WTC11 (cell line): ENCODE measurements around the gene RBM38. TPM values are rescaled to one million over a fixed set of nuclear protein-coding genes. Genes with fewer than 3 reads are reported as not detected.

ENCODE experiments used
- ATAC-seq: fragments of 200-7000 bp; cut with Tn5 transposase; 2 replicates; pipeline ENCODE4 v1.10.0; 2021; ENCODE audit warnings: mild to moderate bottlenecking, moderate library complexity
- CTCF ChIA-PET: fragments of 300-600 bp; sonication (Branson Sonifier 250); formaldehyde crosslinking; loops from one replicate; lab custom pipeline; 2021; ENCODE audit warnings: antibody characterized with exemption; lab: Charles Lee
- POLR2A ChIA-PET: fragments of 350-600 bp; sonication (Branson Sonifier 250); formaldehyde crosslinking; loops from one replicate; lab custom pipeline; 2021; ENCODE audit warnings: antibody characterized with exemption; lab: Charles Lee
- DNase-seq: peaks from one replicate; pipeline ENCODE4 v3.0.0; 2021; ENCODE audit warnings: low spot score
- H3K27ac Mint-ChIP-seq: 2 replicates; pipeline ENCODE4 v1.8.0; 2021; ENCODE audit warnings: mixed read lengths
- H3K27me3 Mint-ChIP-seq: 2 replicates; pipeline ENCODE4 v1.8.0; 2021; ENCODE audit warnings: low read depth, mild to moderate bottlenecking, moderate library complexity, mixed read lengths
- H3K36me3 Mint-ChIP-seq: 2 replicates; pipeline ENCODE4 v1.8.0; 2021; ENCODE audit warnings: mixed read lengths
- H3K4me1 Mint-ChIP-seq: 2 replicates; pipeline ENCODE4 v1.8.0; 2022; ENCODE audit warnings: mixed read lengths
- H3K4me3 Mint-ChIP-seq: 2 replicates; pipeline ENCODE4 v1.8.0; 2021; ENCODE audit warnings: mild to moderate bottlenecking, moderate library complexity, mixed read lengths
- H3K9me3 Mint-ChIP-seq: 2 replicates; pipeline ENCODE4 v1.8.0; 2021; ENCODE audit warnings: mixed read lengths
- ATF1 ChIP-seq: sonication (generic); formaldehyde crosslinking; IDR thresholded peaks from 2 replicates; pipeline ENCODE4 v1.8.1; 2023; ENCODE audit warnings: mild to moderate bottlenecking, moderate library complexity, missing genetic modification reagents
- ETV6 ChIP-seq: sonication (generic); formaldehyde crosslinking; IDR thresholded peaks from 2 replicates; pipeline ENCODE4 v1.8.1; 2022; ENCODE audit warnings: mild to moderate bottlenecking, missing genetic modification reagents
- FOXJ3 ChIP-seq: sonication (generic); formaldehyde crosslinking; IDR thresholded peaks from 2 replicates; pipeline ENCODE4 v1.9.0; 2021; ENCODE audit warnings: missing genetic modification reagents, mild to moderate bottlenecking, borderline replicate concordance
- FOXK1 ChIP-seq: sonication (generic); formaldehyde crosslinking; IDR thresholded peaks from 2 replicates; pipeline ENCODE4 v1.8.0; 2022; ENCODE audit warnings: mild to moderate bottlenecking, moderate library complexity, missing genetic modification reagents
- GRHL2 ChIP-seq: fragments of 250-450 bp; sonication (Bioruptor Pico); IDR thresholded peaks from 2 replicates; pipeline ENCODE4 v1.8.0; 2022; ENCODE audit warnings: mild to moderate bottlenecking, moderate library complexity; ENCODE audit not compliant: insufficient replicate concordance, severe bottlenecking
- GTF2I ChIP-seq: fragments of 250-450 bp; sonication (Bioruptor Pico); conservative IDR thresholded peaks from 2 replicates; pipeline ENCODE4 v1.4.0; 2021; ENCODE audit warnings: mild to moderate bottlenecking
- KAT7 ChIP-seq: sonication (generic); formaldehyde crosslinking; IDR thresholded peaks from 2 replicates; pipeline ENCODE4 v1.8.1; 2023; ENCODE audit warnings: missing genetic modification reagents, mild to moderate bottlenecking, borderline replicate concordance
- NR2C2 ChIP-seq: sonication (generic); formaldehyde crosslinking; IDR thresholded peaks from 2 replicates; pipeline ENCODE4 v1.8.0; 2022; ENCODE audit warnings: mild to moderate bottlenecking, missing genetic modification reagents
- NR3C1 ChIP-seq: sonication (generic); formaldehyde crosslinking; conservative IDR thresholded peaks from 2 replicates; pipeline ENCODE4 v1.8.1; 2023; ENCODE audit warnings: low read depth, mild to moderate bottlenecking, missing genetic modification reagents
- TEAD4 ChIP-seq: sonication (generic); formaldehyde crosslinking; IDR thresholded peaks from 2 replicates; pipeline ENCODE4 v1.8.0; 2022; ENCODE audit warnings: mild to moderate bottlenecking, missing genetic modification reagents
- ZBTB43 ChIP-seq: sonication (generic); formaldehyde crosslinking; IDR thresholded peaks from 2 replicates; pipeline ENCODE4 v1.8.1; 2023; ENCODE audit warnings: mild to moderate bottlenecking, missing genetic modification reagents
- ZNF138 ChIP-seq: sonication (generic); formaldehyde crosslinking; conservative IDR thresholded peaks from 2 replicates; pipeline ENCODE4 v1.8.1; 2022; ENCODE audit warnings: mild to moderate bottlenecking, moderate library complexity, missing genetic modification reagents
- ZNF219 ChIP-seq: sonication (generic); formaldehyde crosslinking; IDR thresholded peaks from 2 replicates; pipeline ENCODE4 v1.8.0; 2023; ENCODE audit warnings: missing genetic modification reagents, mild to moderate bottlenecking, borderline replicate concordance
- ZNF281 ChIP-seq: sonication (generic); formaldehyde crosslinking; IDR thresholded peaks from 2 replicates; pipeline ENCODE4 v1.8.0; 2023; ENCODE audit warnings: mild to moderate bottlenecking, missing genetic modification reagents
- ZNF317 ChIP-seq: sonication (generic); formaldehyde crosslinking; IDR thresholded peaks from 2 replicates; pipeline ENCODE4 v1.8.1; 2023; ENCODE audit warnings: low read depth, mild to moderate bottlenecking, moderate library complexity, missing genetic modification reagents, borderline replicate concordance
- ZNF396 ChIP-seq: fragments of 250-450 bp; sonication (Bioruptor Pico); IDR thresholded peaks from 2 replicates; pipeline ENCODE4 v1.8.0; 2021; ENCODE audit warnings: mild to moderate bottlenecking, moderate library complexity, borderline replicate concordance
- ZNF416 ChIP-seq: fragments of 250-450 bp; sonication (Bioruptor Pico); IDR thresholded peaks from 2 replicates; pipeline ENCODE4 v1.9.0; 2021; ENCODE audit warnings: mild to moderate bottlenecking, inconsistent platforms
- ZNF425 ChIP-seq: fragments of 250-450 bp; sonication (Bioruptor Pico); conservative IDR thresholded peaks from 2 replicates; pipeline ENCODE4 v1.9.0; 2021; ENCODE audit warnings: mild to moderate bottlenecking
- ZNF532 ChIP-seq: fragments of 250-450 bp; sonication (Bioruptor Pico); IDR thresholded peaks from 2 replicates; pipeline ENCODE4 v1.9.0; 2021; ENCODE audit warnings: mild to moderate bottlenecking, borderline replicate concordance
- ZNF671 ChIP-seq: fragments of 250-450 bp; sonication (Bioruptor Pico); IDR thresholded peaks from 2 replicates; pipeline ENCODE4 v1.8.0; 2021; ENCODE audit warnings: mild to moderate bottlenecking
- total RNA-seq: library from RNA; stranded (reverse); gene quantifications from 3 replicates; pipeline ENCODE4 v1.2.3, GENCODE V29; 2021
- TF ChIP-seq, protein P1 (sequence below): fragments of 250-450 bp; sonication (Bioruptor Pico); IDR thresholded peaks from 2 replicates; pipeline ENCODE4 v1.9.0; 2021; ENCODE audit warnings: mild to moderate bottlenecking
- TF ChIP-seq, protein P2 (sequence below): fragments of 250-450 bp; sonication (Bioruptor Pico); IDR thresholded peaks from 2 replicates; pipeline ENCODE4 v2.1.2; 2022; ENCODE audit warnings: mild to moderate bottlenecking, moderate library complexity

RBM38 gene
- total RNA-seq, 1 experiment from 2014 or later = 69.0 TPM

DNA sequence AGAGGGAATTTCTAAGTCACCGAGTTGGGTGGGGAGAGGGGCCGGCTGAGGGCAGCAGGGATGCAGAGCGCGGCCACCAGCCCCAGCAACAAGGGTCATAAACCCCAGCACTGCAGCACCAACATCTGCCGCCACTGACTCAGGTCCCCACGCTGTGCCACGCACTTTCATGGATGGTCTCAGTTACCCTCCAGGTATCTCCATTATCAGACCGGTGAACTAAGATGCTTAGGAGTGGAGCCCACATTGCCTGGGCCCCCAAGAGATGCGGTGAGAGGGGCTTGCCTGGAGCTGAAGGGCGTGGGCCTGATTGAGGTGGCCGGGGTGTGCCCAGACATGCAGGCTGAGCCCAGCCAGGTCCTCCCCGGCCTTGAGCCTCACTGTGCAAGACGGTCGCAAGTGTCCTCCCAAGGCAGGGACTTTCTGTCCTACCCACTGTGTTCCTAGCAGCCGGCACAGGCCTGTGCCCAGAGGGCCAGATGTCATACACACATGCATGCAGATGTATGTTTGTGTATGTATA lies 19.3 kb downstream of the RBM38 start (continued):
- no peak for TF ChIP-seq ATF1 (CRISPR knock-in tag)
- TF ChIP-seq FOXK1 (CRISPR knock-in tag) = no peak
- TF ChIP-seq ZNF281 (CRISPR knock-in tag) = no peak
- no peak for TF ChIP-seq ZBTB43
- TF ChIP-seq ZNF219 (CRISPR knock-in tag) = no peak
- no peak for TF ChIP-seq FOXJ3
- no peak for TF ChIP-seq NR3C1 (CRISPR knock-in tag)
- TF ChIP-seq ZNF396 (CRISPR knock-in tag) = no peak
- no peak for TF ChIP-seq TEAD4
- TF ChIP-seq ZNF671 = no peak
- no peak for TF ChIP-seq ZNF532 (CRISPR knock-in tag)
- no peak for TF ChIP-seq ZNF138 (CRISPR knock-in tag)
- no peak for TF ChIP-seq GTF2I (CRISPR knock-in tag)
- no peak for TF ChIP-seq ZNF425 (CRISPR knock-in tag)

DNA sequence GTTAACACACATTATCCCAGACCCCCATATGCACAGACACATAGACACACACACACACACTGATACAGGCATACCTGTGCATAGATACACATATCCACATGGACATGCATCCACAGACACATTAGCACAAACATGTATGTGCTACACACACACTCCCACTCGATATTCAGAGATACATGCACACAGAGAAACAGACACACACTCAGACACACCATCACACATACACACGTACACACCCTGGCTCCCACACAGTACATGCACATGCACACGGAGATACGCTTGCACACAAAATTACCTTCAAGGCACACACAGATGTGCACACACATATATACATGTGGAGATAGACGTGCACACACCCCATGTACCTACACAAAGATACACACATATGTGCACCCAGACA lies 19.7 kb downstream of the RBM38 start:
- DNase-seq = no peak
- peak overlapping the region; percentile 2 for H3K27ac Mint-ChIP-seq
- no peak for ATAC-seq
- no peaks in the 10 kb centered on the region for H3K27me3 Mint-ChIP-seq
- CTCF ChIA-PET = interaction anchor here (1.4 kb wide), 1 partner anchor 25 kb away, joined by 3 read pairs; no protein-coding TSS in a partner anchor
- POLR2A ChIA-PET = no interaction called here
- 0 out of 2 replicates have a peak, but pooled peaks cover 4% of the 10 kb centered on the region for H3K4me1 Mint-ChIP-seq
- H3K4me3 Mint-ChIP-seq = no peak overlapping the region
- no peaks in the 10 kb centered on the region for H3K9me3 Mint-ChIP-seq
- peaks cover 13% of the 10 kb centered on the region for H3K36me3 Mint-ChIP-seq
- no peak for TF ChIP-seq ZNF317 (CRISPR knock-in tag)
- TF ChIP-seq ETV6 = no peak
- TF ChIP-seq ZNF416 (CRISPR knock-in tag) = no peak
- no peak for TF ChIP-seq NR2C2 (CRISPR knock-in tag)
- no peak for TF ChIP-seq GRHL2 (CRISPR knock-in tag)
- no peak for TF ChIP-seq KAT7 (CRISPR knock-in tag)
- TF ChIP-seq FOXK1 (CRISPR knock-in tag) = no peak
- TF ChIP-seq, protein P1, sequence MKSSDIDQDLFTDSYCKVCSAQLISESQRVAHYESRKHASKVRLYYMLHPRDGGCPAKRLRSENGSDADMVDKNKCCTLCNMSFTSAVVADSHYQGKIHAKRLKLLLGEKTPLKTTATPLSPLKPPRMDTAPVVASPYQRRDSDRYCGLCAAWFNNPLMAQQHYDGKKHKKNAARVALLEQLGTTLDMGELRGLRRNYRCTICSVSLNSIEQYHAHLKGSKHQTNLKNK (CRISPR knock-in tag) = no peak
- TF ChIP-seq, protein P2, sequence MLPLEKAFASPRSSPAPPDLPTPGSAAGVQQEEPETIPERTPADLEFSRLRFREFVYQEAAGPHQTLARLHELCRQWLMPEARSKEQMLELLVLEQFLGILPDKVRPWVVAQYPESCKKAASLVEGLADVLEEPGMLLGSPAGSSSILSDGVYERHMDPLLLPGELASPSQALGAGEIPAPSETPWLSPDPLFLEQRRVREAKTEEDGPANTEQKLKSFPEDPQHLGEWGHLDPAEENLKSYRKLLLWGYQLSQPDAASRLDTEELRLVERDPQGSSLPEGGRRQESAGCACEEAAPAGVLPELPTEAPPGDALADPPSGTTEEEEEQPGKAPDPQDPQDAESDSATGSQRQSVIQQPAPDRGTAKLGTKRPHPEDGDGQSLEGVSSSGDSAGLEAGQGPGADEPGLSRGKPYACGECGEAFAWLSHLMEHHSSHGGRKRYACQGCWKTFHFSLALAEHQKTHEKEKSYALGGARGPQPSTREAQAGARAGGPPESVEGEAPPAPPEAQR (CRISPR knock-in tag) = no peak
